HepG2 (cell line): ENCODE results near the gene MMRN2. TPM values are rescaled to one million over a fixed set of nuclear protein-coding genes. Genes with fewer than 3 reads are reported as not detected.

Source experiments
- ATAC-seq: fragments of 200-7000 bp; cut with Tn5 transposase; 3 replicates; pipeline ENCODE4 v1.9.1; 2020; ENCODE audit warnings: mild to moderate bottlenecking, moderate library complexity
- BruUV-seq: library from RNA; stranded (reverse); fragments of 400-500 nt; replicated peaks from 2 replicates; lab custom pipeline; 2021; lab: Mats Ljungman, UMichigan
- CTCF ChIA-PET: fragments of 300-600 bp; formaldehyde crosslinking; extraction: SDS; loops from one replicate; lab custom pipeline; 2021; ENCODE audit warnings: low total read pairs, inconsistent platforms, low intra/inter-chr PET ratio; lab: Yijun Ruan, JAX
- POLR2A ChIA-PET: fragments of 350-600 bp; sonication (Branson Sonifier 250); formaldehyde crosslinking; loops from one replicate; lab custom pipeline; 2020; ENCODE audit warnings: antibody characterized with exemption, inconsistent platforms; lab: Yijun Ruan, JAX
- DNase-seq: peaks from one replicate; pipeline ENCODE4 v3.0.0-alpha.2; 2015; ENCODE audit warnings: low spot score
- FAIRE-seq: peaks from 3 replicates; lab custom pipeline; 2011; peaks lifted over from hg19 to GRCh38; lab: Jason Lieb, UNC
- H2AFZ ChIP-seq: one replicate; pipeline ENCODE4 v1.6.1; 2011; ENCODE audit warnings: low read length, inconsistent platforms
- H3K27ac ChIP-seq: fragments of 300-600 bp; 3 replicates; pipeline ENCODE4 v1.8.0; 2011; ENCODE audit warnings: mixed run types, mild to moderate bottlenecking, mixed read lengths, low read length, inconsistent platforms; ENCODE audit not compliant: insufficient read depth; ENCODE audit errors: extremely low read length
- H3K27me3 ChIP-seq, 2 experiments: fragments of 200-600 bp in 1 of 2; 2 replicates in 1 of 2; 3 replicates in 1 of 2; pipeline versions ENCODE4 v1.6.0 to v1.8.0; 2011; ENCODE audit warnings: low read length in 2 of 2, mild to moderate bottlenecking in 2 of 2, moderate library complexity in 2 of 2, inconsistent platforms in 1 of 2; ENCODE audit not compliant: insufficient read depth in 2 of 2, control insufficient read depth in 1 of 2
- H3K36me3 ChIP-seq, 2 experiments: fragments of 200-600 bp in 1 of 2; replicated peaks in 1 of 2; 2 replicates in 1 of 2; 3 replicates in 1 of 2; pipeline versions ENCODE4 v1.5.1 to v1.8.0; 2011; ENCODE audit warnings: low read length in 2 of 2, inconsistent platforms in 1 of 2; ENCODE audit not compliant: insufficient read depth in 2 of 2, control insufficient read depth in 1 of 2
- H3K4me1 ChIP-seq: 2 replicates; pipeline ENCODE4 v1.5.1; 2012; ENCODE audit warnings: low read length, inconsistent platforms; ENCODE audit not compliant: insufficient read depth
- H3K4me2 ChIP-seq: 2 replicates; pipeline ENCODE4 v1.6.0; 2011; ENCODE audit warnings: low read depth, low read length, inconsistent platforms
- H3K4me3 ChIP-seq, 3 experiments: fragments of 200-600 bp in 1 of 3; sonication (generic), shearing (Covaris generic) in 1 of 3; replicated peaks in 1 of 3; 2 replicates each; pipeline ENCODE4 v1.5.1; 2011 to 2016; ENCODE audit warnings: low read length in 3 of 3, inconsistent platforms in 2 of 3, low read depth in 2 of 3, mild to moderate bottlenecking in 2 of 3, control low read depth in 1 of 3, mixed read lengths in 1 of 3; ENCODE audit not compliant: insufficient read depth in 1 of 3
- H3K79me2 ChIP-seq: one replicate; pipeline ENCODE4 v1.6.1; 2011; ENCODE audit warnings: low read length, inconsistent platforms; ENCODE audit not compliant: insufficient read depth
- H3K9ac ChIP-seq: 2 replicates; pipeline ENCODE4 v1.6.0; 2011; ENCODE audit warnings: mild to moderate bottlenecking, low read depth, low read length, inconsistent platforms; ENCODE audit not compliant: insufficient read depth
- H3K9me3 ChIP-seq: 2 replicates; pipeline ENCODE4 v1.5.1; 2012; ENCODE audit warnings: mild to moderate bottlenecking, low read length
- H4K20me1 ChIP-seq: 2 replicates; pipeline ENCODE4 v1.6.0; 2011; ENCODE audit warnings: inconsistent platforms, mild to moderate bottlenecking, low read length, moderate library complexity; ENCODE audit not compliant: insufficient read depth
- ASH2L ChIP-seq: fragments of 300-600, 200-600 bp; sonication (generic); IDR thresholded peaks from 2 replicates; pipeline ENCODE4 v1.7.0; 2017; ENCODE audit warnings: low read depth, mild to moderate bottlenecking, moderate library complexity, mixed read lengths, low read length; ENCODE audit not compliant: insufficient read length
- GTF3A ChIP-seq: sonication (generic); formaldehyde crosslinking; conservative IDR thresholded peaks from 2 replicates; pipeline ENCODE4 v1.4.0; 2020; ENCODE audit warnings: mild to moderate bottlenecking, missing genetic modification reagents
- HNRNPLL ChIP-seq: fragments of 200-400 bp; formaldehyde crosslinking; IDR thresholded peaks from 2 replicates; pipeline ENCODE4 v1.6.1; 2017; ENCODE audit warnings: mild to moderate bottlenecking, low read depth, low read length; ENCODE audit not compliant: poor library complexity, severe bottlenecking
- SCMH1 ChIP-seq: sonication (generic); formaldehyde crosslinking; IDR thresholded peaks from 2 replicates; pipeline ENCODE4 v1.9.0; 2021; ENCODE audit warnings: missing genetic modification reagents, mild to moderate bottlenecking, borderline replicate concordance
- SIX1 ChIP-seq: sonication (generic); formaldehyde crosslinking; IDR thresholded peaks from 2 replicates; pipeline ENCODE4 v1.4.0; 2020; ENCODE audit warnings: missing genetic modification reagents, borderline replicate concordance
- TGIF2 ChIP-seq: IDR thresholded peaks from 2 replicates; pipeline ENCODE4 v1.6.1; 2016; ENCODE audit warnings: control low read depth, missing compliant biosample characterization
- ZNF569 ChIP-seq: sonication (generic); formaldehyde crosslinking; IDR thresholded peaks from 2 replicates; pipeline ENCODE4 v1.5.0; 2020; ENCODE audit warnings: mild to moderate bottlenecking, missing genetic modification reagents, moderate library complexity, borderline replicate concordance
- ZNF713 ChIP-seq: sonication (generic); formaldehyde crosslinking; IDR thresholded peaks from 2 replicates; pipeline ENCODE4 v1.4.0; 2020; ENCODE audit warnings: mild to moderate bottlenecking, missing genetic modification reagents
- ZNF782 ChIP-seq: sonication (generic); formaldehyde crosslinking; IDR thresholded peaks from 2 replicates; pipeline ENCODE4 v1.4.0; 2020; ENCODE audit warnings: missing genetic modification reagents, mild to moderate bottlenecking, borderline replicate concordance
- WGBS: methylation state at CpG from one replicate; pipeline ENCODE4 v1.1.6; 2017; ENCODE audit warnings: low lambda C conversion rate; 5-methylcytosine and 5-hydroxymethylcytosine counted together
- in situ Hi-C: cut with HindIII; loops from 2 replicates; pipeline ENCODE4 v1.10.0; 2017; ENCODE audit warnings: low pct_unique_long_range_greater_than_20kb; ENCODE audit not compliant: extremely low pct_ligation_motif_present
- intact Hi-C: fragments of 100-400 bp; cut with micrococcal nuclease; formaldehyde crosslinking; loops from one replicate; pipeline ENCODE4 v1.10.0; 2022; ENCODE audit not compliant: unreplicated experiment
- polyA plus RNA-seq, 8 experiments: library from polyadenylated mRNA; depleted of rRNA in 3 of 8; stranded (reverse) in 7 of 8; unstranded in 1 of 8; fragments of >200 nt; fragmentation: Illumina TruSeq in 4 of 8; extraction: Trizol in 4 of 8; gene quantifications; 2 replicates each; pipeline versions ENCODE4 v1.2.1 to v1.2.3, GENCODE V29; 2011 to 2016; ENCODE audit warnings: low read depth in 4 of 8, missing spikeins in 1 of 8, mixed read lengths in 1 of 8; ENCODE audit not compliant: insufficient read depth in 1 of 8
- total RNA-seq, 5 experiments: library from RNA; depleted of rRNA; stranded (reverse); fragments of >200 nt; fragmentation: Illumina TruSeq; extraction: Trizol; gene quantifications; 2 replicates each; pipeline ENCODE4 v1.2.3, GENCODE V29; 2016; ENCODE audit warnings: low read depth in 1 of 5
- TF ChIP-seq, protein P1 (sequence below): sonication (generic); formaldehyde crosslinking; conservative IDR thresholded peaks from 2 replicates; pipeline ENCODE4 v1.4.0; 2020; ENCODE audit warnings: mild to moderate bottlenecking, missing genetic modification reagents, moderate library complexity

MMRN2 gene
- total and polyA plus RNA-seq, 2 of the 13 experiments (the other 11 are each of a cell fraction or from before 2014, with no cell fraction given): 0.04 TPM; not detected in 1

DNA sequence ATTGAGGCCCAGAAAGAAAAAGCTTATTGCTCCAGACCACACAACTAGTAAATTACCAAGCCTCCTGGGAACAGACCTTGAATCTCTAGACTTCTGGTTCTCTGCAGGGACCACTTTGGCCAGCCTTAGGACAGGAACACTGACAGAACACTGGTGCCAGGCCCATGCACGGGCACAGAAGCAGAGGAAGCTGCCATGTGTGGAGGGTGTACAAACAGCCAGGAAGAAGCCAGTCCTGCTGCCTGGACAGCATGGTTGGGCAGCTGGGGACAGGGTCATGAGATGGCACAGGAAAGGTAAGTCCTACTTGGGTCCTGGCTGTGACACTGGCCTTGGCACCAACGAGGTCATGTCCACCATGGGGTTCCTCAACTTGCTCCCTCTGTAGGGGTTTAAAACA lies 19.2 kb downstream of the MMRN2 start:
- in situ Hi-C loops: no loop called here
- TF ChIP-seq ZNF569 (CRISPR knock-in tag) (no peak), TGIF2 (no peak), SIX1 (CRISPR knock-in tag) (no peak), HNRNPLL (no peak), ZNF713 (CRISPR knock-in tag) (no peak), ASH2L (no peak), GTF3A (CRISPR knock-in tag) (no peak), SCMH1 (CRISPR knock-in tag) (no peak), ZNF782 (CRISPR knock-in tag) (no peak)
- TF ChIP-seq, protein P1, sequence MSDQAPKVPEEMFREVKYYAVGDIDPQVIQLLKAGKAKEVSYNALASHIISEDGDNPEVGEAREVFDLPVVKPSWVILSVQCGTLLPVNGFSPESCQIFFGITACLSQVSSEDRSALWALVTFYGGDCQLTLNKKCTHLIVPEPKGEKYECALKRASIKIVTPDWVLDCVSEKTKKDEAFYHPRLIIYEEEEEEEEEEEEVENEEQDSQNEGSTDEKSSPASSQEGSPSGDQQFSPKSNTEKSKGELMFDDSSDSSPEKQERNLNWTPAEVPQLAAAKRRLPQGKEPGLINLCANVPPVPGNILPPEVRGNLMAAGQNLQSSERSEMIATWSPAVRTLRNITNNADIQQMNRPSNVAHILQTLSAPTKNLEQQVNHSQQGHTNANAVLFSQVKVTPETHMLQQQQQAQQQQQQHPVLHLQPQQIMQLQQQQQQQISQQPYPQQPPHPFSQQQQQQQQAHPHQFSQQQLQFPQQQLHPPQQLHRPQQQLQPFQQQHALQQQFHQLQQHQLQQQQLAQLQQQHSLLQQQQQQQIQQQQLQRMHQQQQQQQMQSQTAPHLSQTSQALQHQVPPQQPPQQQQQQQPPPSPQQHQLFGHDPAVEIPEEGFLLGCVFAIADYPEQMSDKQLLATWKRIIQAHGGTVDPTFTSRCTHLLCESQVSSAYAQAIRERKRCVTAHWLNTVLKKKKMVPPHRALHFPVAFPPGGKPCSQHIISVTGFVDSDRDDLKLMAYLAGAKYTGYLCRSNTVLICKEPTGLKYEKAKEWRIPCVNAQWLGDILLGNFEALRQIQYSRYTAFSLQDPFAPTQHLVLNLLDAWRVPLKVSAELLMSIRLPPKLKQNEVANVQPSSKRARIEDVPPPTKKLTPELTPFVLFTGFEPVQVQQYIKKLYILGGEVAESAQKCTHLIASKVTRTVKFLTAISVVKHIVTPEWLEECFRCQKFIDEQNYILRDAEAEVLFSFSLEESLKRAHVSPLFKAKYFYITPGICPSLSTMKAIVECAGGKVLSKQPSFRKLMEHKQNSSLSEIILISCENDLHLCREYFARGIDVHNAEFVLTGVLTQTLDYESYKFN (CRISPR knock-in tag): no peak
- H3K27me3 ChIP-seq: no peaks in the 10 kb centered on the region
- no peaks in the 10 kb centered on the region for H3K9me3 ChIP-seq
- DNase-seq (no peak), ATAC-seq (no peak), FAIRE-seq (no peak)
- H2AFZ ChIP-seq: no peak overlapping the region
- H3K79me2 ChIP-seq: no peaks in the 10 kb centered on the region
- no peaks in the 10 kb centered on the region for H4K20me1 ChIP-seq
- H3K4me2 ChIP-seq: no peak overlapping the region
- H3K9ac ChIP-seq: no peak overlapping the region
- ChIA-PET POLR2A (no interaction called here), CTCF (interaction anchor here (0.9 to 2.1 kb wide), 2 partner anchors 22 to 157 kb away, joined by 3 to 20 read pairs; partner anchors contain the start of gene SHLD2)
- no TSS peak for BruUV-seq
- H3K4me1 ChIP-seq: peaks cover 18% of the 10 kb centered on the region
- H3K27ac ChIP-seq: no peak overlapping the region
- no peaks in the 10 kb centered on the region for H3K36me3 ChIP-seq
- WGBS: 75% methylated on average over 1 of the region's 2 CpGs
- intact Hi-C loops: loop anchor here (5.0 kb wide), 1 partner anchor 521 kb away; no protein-coding TSS in a partner anchor
- no peak overlapping the region for H3K4me3 ChIP-seq
